OCI-LY3 (cell line): ENCODE data around the gene DBX2.

ENCODE experiments used
- CTCF ChIP-seq: fragments of 200-600, 300-600 bp; sonication (generic); IDR thresholded peaks from 2 replicates; pipeline ENCODE4 v1.5.1; 2014; ENCODE audit warnings: antibody characterized with exemption, low read length, low read depth
- EZH2phosphoT487 ChIP-seq: fragments of 200-600 bp; shearing (Covaris generic); IDR thresholded peaks from 2 replicates; pipeline ENCODE4 v1.6.1; 2018; ENCODE audit warnings: antibody characterized with exemption, mixed run types, low read depth

- TF ChIP-seq CTCF: no peak
- no peak for TF ChIP-seq EZH2phosphoT487
Observed at GRCh38 chr12:45042599-45042998, 8.3 kb downstream of the DBX2 start.
